GM03348 (cell line): ENCODE data around the gene FUT6.
A peak's percentile ranks its signal among the peaks of the same experiment; 100 is the strongest.
"Not testable (repeated sequence)": the region's sequence is repeated elsewhere in the genome, so short reads cannot be mapped to it uniquely, and the experiment has no call there.

ENCODE experiments used
- DNase-seq: peaks from one replicate; pipeline ENCODE4 v3.0.0; 2012; ENCODE audit warnings: low spot score

Gene FUT6

GRCh38 chr19:5857203-5858081 is 17.9 kb upstream of the FUT6 start:
- no peak for DNase-seq

GRCh38 chr19:5855151-5855550 is 15.6 kb upstream of the FUT6 start:
- DNase-seq = not testable (repeated sequence)

- DNase-seq = not testable (repeated sequence)
Measured at GRCh38 chr19:5854121-5854520, 14.6 kb upstream of the FUT6 start.

GRCh38 chr19:5851302-5851701 is 11.8 kb upstream of the FUT6 start, which contains the start of gene FUT3:
Gene FUT3 (minus strand): TSS chr19:5851449.
- no peak for DNase-seq

GRCh38 chr19:5850743-5851293 is 11.3 kb upstream of the FUT6 start:
- DNase-seq = peak; percentile 47

GRCh38 chr19:5850189-5850588 is 10.7 kb upstream of the FUT6 start:
- no peak for DNase-seq

GRCh38 chr19:5848621-5849020 is 9.1 kb upstream of the FUT6 start:
- DNase-seq = not testable (repeated sequence)

GRCh38 chr19:5847846-5848245 is 8.3 kb upstream of the FUT6 start:
- not testable (repeated sequence) for DNase-seq

GRCh38 chr19:5844456-5845433 is 5.2 kb upstream of the FUT6 start:
- no peak for DNase-seq

- DNase-seq = no peak
Measured at GRCh38 chr19:5843295-5843927, 3.9 kb upstream of the FUT6 start.

GRCh38 chr19:5841735-5842111 is 2.2 kb upstream of the FUT6 start:
- DNase-seq = not testable (repeated sequence)

GRCh38 chr19:5838353-5839064 is 993 bp downstream of the FUT6 start:
- no peak for DNase-seq

- DNase-seq = no peak
Measured at GRCh38 chr19:5837761-5838352, 1.6 kb downstream of the FUT6 start.

GRCh38 chr19:5832527-5833216 is 6.8 kb downstream of the FUT6 start:
- no peak for DNase-seq

- DNase-seq = no peak
Measured at GRCh38 chr19:5832061-5832460, 7.4 kb downstream of the FUT6 start.

GRCh38 chr19:5831159-5831558 is 8.3 kb downstream of the FUT6 start:
- no peak for DNase-seq

GRCh38 chr19:5829567-5830310 is 9.8 kb downstream of the FUT6 start:
- DNase-seq = no peak

- DNase-seq = no peak
Measured at GRCh38 chr19:5828661-5829566, 10.6 kb downstream of the FUT6 start.
